Upper lobe of right lung (tissue), 1 donor: ENCODE results near the gene PDE2A. TPM values are rescaled to one million over a fixed set of nuclear protein-coding genes. Genes with fewer than 3 reads are reported as not detected.

Experiments
- ATAC-seq: fragments of 200-7000 bp; cut with Tn5 transposase; one replicate; pipeline ENCODE4 v1.9.1; 2020; ENCODE audit warnings: mild to moderate bottlenecking, moderate library complexity
- DNase-seq: peaks from one replicate; pipeline ENCODE4 v3.0.0-alpha.2; 2020
- H3K27ac ChIP-seq: fragments of 200-600 bp; one replicate; pipeline ENCODE4 v1.8.0; 2022
- H3K27me3 ChIP-seq: fragments of 200-600 bp; one replicate; pipeline ENCODE4 v1.8.0; 2022; ENCODE audit warnings: mild to moderate bottlenecking
- H3K36me3 ChIP-seq: fragments of 200-600 bp; one replicate; pipeline ENCODE4 v1.8.0; 2022
- H3K4me1 ChIP-seq: fragments of 200-600 bp; one replicate; pipeline ENCODE4 v1.8.0; 2022
- H3K4me3 ChIP-seq: fragments of 200-600 bp; one replicate; pipeline ENCODE4 v1.8.0; 2022; ENCODE audit warnings: mild to moderate bottlenecking
- H3K9me3 ChIP-seq: fragments of 200-600 bp; one replicate; pipeline ENCODE4 v1.8.0; 2022
- intact Hi-C: fragments of 100-400 bp; cut with DNase I; formaldehyde crosslinking; loops from one replicate; pipeline ENCODE4 v1.11.0; 2022
- total RNA-seq: library from RNA; stranded (reverse); fragmentation: NEBNext Ultra II Directional; extraction: Animal tissue kit (Norgen Biotek cat#: 25700); gene quantifications from one replicate; pipeline ENCODE4 v1.2.1, GENCODE V29; 2021
- TF ChIP-seq, protein P1 (sequence below): fragments of 200-600 bp; IDR thresholded peaks from one replicate; pipeline ENCODE4 v1.8.0; 2022; ENCODE audit warnings: antibody characterized with exemption
- donor health status: DM: no; HTN: yes; CAD: no; lungs with severe emphysema.

PDE2A gene
- total RNA-seq, 1 donor from 2014 or later: 27.3 TPM

DNA sequence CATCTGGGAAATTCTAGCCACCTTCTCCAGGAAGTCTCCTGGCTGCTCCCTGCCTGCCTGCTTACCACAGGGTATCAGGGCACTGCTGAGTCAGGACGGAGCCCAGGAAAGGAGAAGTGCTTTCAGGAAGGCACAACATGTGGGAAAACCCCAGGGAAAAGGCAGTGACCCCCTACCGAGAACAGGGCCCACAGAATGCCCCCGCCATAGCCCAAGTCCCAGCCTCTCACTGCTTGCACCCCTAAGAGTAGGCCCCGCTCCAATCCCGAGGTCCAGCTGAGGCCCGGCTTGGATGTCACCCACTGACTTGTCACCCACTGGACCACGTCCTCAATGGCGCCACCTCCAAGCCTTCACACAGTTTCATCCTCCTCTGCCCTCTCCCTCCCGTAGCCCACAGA lies 43.9 kb upstream of the PDE2A start:
- TF ChIP-seq, protein P1, sequence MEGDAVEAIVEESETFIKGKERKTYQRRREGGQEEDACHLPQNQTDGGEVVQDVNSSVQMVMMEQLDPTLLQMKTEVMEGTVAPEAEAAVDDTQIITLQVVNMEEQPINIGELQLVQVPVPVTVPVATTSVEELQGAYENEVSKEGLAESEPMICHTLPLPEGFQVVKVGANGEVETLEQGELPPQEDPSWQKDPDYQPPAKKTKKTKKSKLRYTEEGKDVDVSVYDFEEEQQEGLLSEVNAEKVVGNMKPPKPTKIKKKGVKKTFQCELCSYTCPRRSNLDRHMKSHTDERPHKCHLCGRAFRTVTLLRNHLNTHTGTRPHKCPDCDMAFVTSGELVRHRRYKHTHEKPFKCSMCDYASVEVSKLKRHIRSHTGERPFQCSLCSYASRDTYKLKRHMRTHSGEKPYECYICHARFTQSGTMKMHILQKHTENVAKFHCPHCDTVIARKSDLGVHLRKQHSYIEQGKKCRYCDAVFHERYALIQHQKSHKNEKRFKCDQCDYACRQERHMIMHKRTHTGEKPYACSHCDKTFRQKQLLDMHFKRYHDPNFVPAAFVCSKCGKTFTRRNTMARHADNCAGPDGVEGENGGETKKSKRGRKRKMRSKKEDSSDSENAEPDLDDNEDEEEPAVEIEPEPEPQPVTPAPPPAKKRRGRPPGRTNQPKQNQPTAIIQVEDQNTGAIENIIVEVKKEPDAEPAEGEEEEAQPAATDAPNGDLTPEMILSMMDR: no peak
- ATAC-seq (peak; percentile 3), DNase-seq (peak; percentile 69)
- intact Hi-C loops: no loop called here
- Histone ChIP-seq H3K9me3 (no peaks in the 10 kb centered on the region), H3K36me3 (peaks cover 35% of the 10 kb centered on the region), H3K27ac (no peak overlapping the region), H3K27me3 (no peaks in the 10 kb centered on the region), H3K4me3 (no peak overlapping the region), H3K4me1 (peaks cover 54% of the 10 kb centered on the region)

DNA sequence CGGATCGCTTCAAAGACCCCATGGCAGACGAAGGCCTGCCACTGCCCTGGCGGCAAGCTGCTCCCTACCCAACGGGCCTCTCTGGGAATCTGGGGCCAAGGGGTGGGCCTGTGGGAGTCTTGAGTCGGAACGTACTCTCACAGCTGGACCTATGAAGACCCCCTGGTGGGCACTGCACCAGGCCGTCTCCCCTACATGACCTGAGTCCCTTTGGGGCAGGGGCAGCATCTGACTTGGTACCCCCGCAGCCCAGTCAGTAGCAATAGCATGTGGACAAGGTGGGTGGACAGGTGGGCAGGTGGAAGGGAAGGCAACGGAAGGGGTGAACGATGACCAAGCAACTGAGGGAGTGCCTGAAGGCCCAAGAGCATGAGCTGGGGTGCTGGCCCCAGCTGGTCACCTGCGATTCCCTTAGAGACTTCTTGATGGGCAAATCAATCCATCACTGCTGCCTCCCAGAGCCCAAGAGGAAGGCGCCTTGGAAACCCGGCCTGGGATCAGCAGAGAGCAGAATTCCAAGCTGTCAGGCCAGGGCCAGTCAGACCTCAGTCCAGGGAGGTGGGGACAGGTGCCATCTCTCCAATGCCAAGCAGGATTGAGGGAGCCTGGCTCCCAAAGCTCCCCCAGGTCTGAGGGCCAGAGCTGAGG lies 42.7 kb upstream of the PDE2A start:
- intact Hi-C loops: no loop called here
- ATAC-seq: no peak
- Histone ChIP-seq H3K4me1 (peaks cover 54% of the 10 kb centered on the region), H3K27ac (no peak overlapping the region), H3K4me3 (no peak overlapping the region), H3K27me3 (no peaks in the 10 kb centered on the region), H3K9me3 (no peaks in the 10 kb centered on the region), H3K36me3 (peaks cover 41% of the 10 kb centered on the region)
- TF ChIP-seq, protein P1: no peak
- DNase-seq: no peak

DNA sequence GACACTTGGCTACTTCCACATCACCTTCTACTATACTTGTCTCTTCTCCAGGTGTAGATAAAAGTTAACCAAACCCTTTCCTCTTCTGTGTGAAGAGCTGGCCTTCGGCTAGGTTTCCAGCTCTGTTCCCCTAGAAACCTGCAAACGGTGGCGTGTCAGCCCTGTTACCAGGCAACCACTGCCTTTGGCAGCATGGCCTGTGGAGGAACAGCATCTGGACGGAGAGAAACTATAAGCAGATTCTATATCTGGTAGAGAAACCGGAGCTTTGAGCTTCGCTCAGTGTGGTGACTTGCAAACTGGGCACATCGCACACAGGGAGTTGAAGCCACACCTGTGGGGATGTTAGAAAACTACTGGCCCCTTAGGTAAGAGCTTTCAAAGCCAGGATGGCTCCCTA lies 42.1 kb upstream of the PDE2A start:
- peaks cover 51% of the 10 kb centered on the region for H3K4me1 ChIP-seq
- no peak overlapping the region for H3K27ac ChIP-seq
- intact Hi-C loops: no loop called here
- DNase-seq (no peak), ATAC-seq (no peak)
- no peaks in the 10 kb centered on the region for H3K9me3 ChIP-seq
- H3K27me3 ChIP-seq: no peaks in the 10 kb centered on the region
- H3K36me3 ChIP-seq: peaks cover 47% of the 10 kb centered on the region
- TF ChIP-seq, protein P1: no peak
- H3K4me3 ChIP-seq: no peak overlapping the region

DNA sequence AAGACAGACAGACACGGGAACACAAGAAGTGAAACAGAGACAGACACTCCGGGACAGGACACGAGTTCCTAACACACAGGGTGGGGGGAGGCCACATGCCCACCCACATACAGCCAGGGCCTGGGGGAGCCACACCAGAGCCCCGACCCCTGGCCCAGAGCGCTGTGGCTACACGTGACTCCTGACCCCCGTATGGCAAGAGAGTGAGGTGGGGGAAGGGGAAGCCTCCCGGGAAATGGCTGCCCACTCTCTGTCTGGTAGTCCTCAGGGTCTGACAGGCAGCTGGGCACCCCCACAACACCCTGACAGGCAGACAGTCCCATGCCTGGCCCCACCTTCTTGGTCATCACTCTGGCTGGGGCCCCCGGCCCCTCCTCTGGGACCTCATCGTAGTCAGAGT lies 38.6 kb upstream of the PDE2A start:
- Histone ChIP-seq H3K4me1 (peaks cover 19% of the 10 kb centered on the region), H3K4me3 (no peak overlapping the region), H3K36me3 (peaks cover 73% of the 10 kb centered on the region), H3K27ac (peak overlapping the region; percentile 58), H3K9me3 (no peaks in the 10 kb centered on the region), H3K27me3 (no peaks in the 10 kb centered on the region)
- ATAC-seq (peak; percentile 46), DNase-seq (peak; percentile 81)
- TF ChIP-seq, protein P1: no peak
- intact Hi-C loops: no loop called here

DNA sequence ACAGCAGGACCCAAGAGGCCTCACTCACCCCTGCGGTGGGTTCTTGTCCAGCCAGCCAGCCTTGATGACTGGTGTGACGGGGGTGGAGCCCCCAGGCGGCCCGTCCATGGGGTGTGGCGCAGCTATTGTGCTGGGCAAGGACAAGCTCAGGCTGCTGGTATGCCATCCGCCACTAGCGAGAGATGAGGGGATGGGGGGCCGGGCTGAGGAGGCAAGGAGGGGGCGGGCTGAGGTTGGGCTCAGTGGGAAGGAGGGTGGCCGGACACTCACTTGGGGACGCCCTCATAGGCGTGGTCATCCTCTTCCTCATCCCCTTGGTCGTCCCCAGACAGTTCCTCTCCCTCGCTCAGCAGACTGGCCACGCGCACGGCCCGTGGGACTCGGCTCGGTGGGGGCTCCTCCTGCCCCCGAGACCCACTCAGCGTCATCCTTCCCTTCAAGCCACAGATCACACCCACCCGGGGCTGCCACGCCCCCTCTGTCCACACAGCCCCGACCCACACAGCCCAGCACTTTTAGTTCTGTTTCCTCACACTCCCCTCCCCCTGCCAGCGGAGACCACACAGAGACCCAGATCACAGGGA lies 38.0 kb upstream of the PDE2A start:
- Histone ChIP-seq H3K4me1 (peaks cover 19% of the 10 kb centered on the region), H3K27ac (no peak overlapping the region), H3K9me3 (no peaks in the 10 kb centered on the region), H3K27me3 (no peaks in the 10 kb centered on the region), H3K36me3 (peaks cover 73% of the 10 kb centered on the region), H3K4me3 (no peak overlapping the region)
- DNase-seq (peak; percentile 93), ATAC-seq (peak; percentile 91)
- intact Hi-C loops: no loop called here
- TF ChIP-seq, protein P1: no peak
